GM23338 (cell line): ENCODE measurements around the gene POP7. TPM values are rescaled to one million over a fixed set of nuclear protein-coding genes. Genes with fewer than 3 reads are reported as not detected.

Experiments
- ATAC-seq: fragments of 200-7000 bp; cut with Tn5 transposase; 3 replicates; pipeline ENCODE4 v1.9.1; 2020
- DNase-seq: peaks from one replicate; pipeline ENCODE4 v3.0.0-alpha.2; 2015; ENCODE audit warnings: low spot score
- H2AFZ ChIP-seq: fragments of 200-600 bp; sonication (generic); 2 replicates; pipeline ENCODE4 v1.8.0; 2016; ENCODE audit warnings: antibody characterized with exemption, mild to moderate bottlenecking, moderate library complexity
- H3F3A ChIP-seq: fragments of 200-600 bp; sonication (generic); replicated peaks from 2 replicates; pipeline ENCODE4 v1.8.0; 2017; ENCODE audit warnings: antibody characterized with exemption, mixed run types, low read depth
- H3K27ac ChIP-seq: fragments of 200-600 bp; sonication (generic); 2 replicates; pipeline ENCODE4 v1.6.1; 2016; ENCODE audit warnings: low read depth
- H3K27me3 ChIP-seq: fragments of 200-600 bp; sonication (generic); 2 replicates; pipeline ENCODE4 v1.8.0; 2016; ENCODE audit warnings: mild to moderate bottlenecking, mixed run types, moderate library complexity; ENCODE audit not compliant: insufficient read depth
- H3K36me3 ChIP-seq: fragments of 200-600 bp; sonication (generic); 2 replicates; pipeline ENCODE4 v1.8.0; 2016; ENCODE audit warnings: mild to moderate bottlenecking; ENCODE audit not compliant: insufficient read depth
- H3K4me1 ChIP-seq: fragments of 200-600 bp; sonication (generic); 2 replicates; pipeline ENCODE4 v1.8.0; 2016; ENCODE audit warnings: mild to moderate bottlenecking, moderate library complexity; ENCODE audit not compliant: insufficient read depth
- H3K4me2 ChIP-seq: fragments of 200-600 bp; sonication (generic); 2 replicates; pipeline ENCODE4 v1.7.1; 2017; ENCODE audit warnings: mixed run types
- H3K4me3 ChIP-seq: fragments of 200-600 bp; sonication (generic); 2 replicates; pipeline ENCODE4 v1.6.1; 2016; ENCODE audit warnings: mixed run types
- H3K79me2 ChIP-seq: fragments of 200-600 bp; sonication (generic); replicated peaks from 2 replicates; pipeline ENCODE4 v1.8.0; 2017; ENCODE audit warnings: mild to moderate bottlenecking; ENCODE audit not compliant: insufficient read depth
- H3K9me2 ChIP-seq: fragments of 200-600 bp; sonication (generic); 2 replicates; pipeline ENCODE4 v1.8.0; 2017; ENCODE audit not compliant: insufficient read depth
- H4K20me1 ChIP-seq: fragments of 200-600 bp; sonication (generic); replicated peaks from 2 replicates; pipeline ENCODE4 v1.8.0; 2017; ENCODE audit warnings: mild to moderate bottlenecking; ENCODE audit not compliant: insufficient read depth
- H3K27ac Mint-ChIP-seq: 2 replicates; pipeline ENCODE4 v1.8.0; 2020; ENCODE audit warnings: inconsistent platforms, mild to moderate bottlenecking, moderate library complexity, mixed read lengths
- H3K27me3 Mint-ChIP-seq: 3 replicates; pipeline ENCODE4 v1.8.0; 2022; ENCODE audit warnings: low read depth, mild to moderate bottlenecking, moderate library complexity, mixed read lengths, inconsistent platforms; ENCODE audit not compliant: insufficient read depth, poor library complexity
- H3K36me3 Mint-ChIP-seq: 3 replicates; pipeline ENCODE4 v1.8.0; 2021; ENCODE audit warnings: low read depth, mild to moderate bottlenecking, inconsistent platforms, moderate library complexity, mixed read lengths
- H3K4me1 Mint-ChIP-seq: 3 replicates; pipeline ENCODE4 v1.8.0; 2020; ENCODE audit warnings: mild to moderate bottlenecking, inconsistent platforms, mixed read lengths
- H3K4me3 Mint-ChIP-seq: 3 replicates; pipeline ENCODE4 v1.8.0; 2021; ENCODE audit warnings: moderate library complexity, mild to moderate bottlenecking, inconsistent platforms, mixed read lengths
- H3K9me3 Mint-ChIP-seq: 3 replicates; pipeline ENCODE4 v1.8.0; 2020; ENCODE audit warnings: moderate library complexity, mild to moderate bottlenecking, inconsistent platforms, mixed read lengths
- CREB1 ChIP-seq: fragments of 250-450 bp; sonication (Bioruptor Pico); IDR thresholded peaks from 2 replicates; pipeline ENCODE4 v1.5.0; 2020; ENCODE audit warnings: low read depth, mild to moderate bottlenecking, moderate library complexity
- CTCF ChIP-seq, 2 experiments: fragments of 200-600 bp in 1 of 2; sonication (generic) in 1 of 2; conservative IDR thresholded peaks; 2 replicates each; pipeline versions ENCODE4 v1.5.1 to v1.6.1; 2016 to 2017; ENCODE audit warnings: antibody characterized with exemption in 2 of 2, low read depth in 2 of 2, mild to moderate bottlenecking in 2 of 2, moderate library complexity in 1 of 2
- ETS1 ChIP-seq: IDR thresholded peaks from 2 replicates; pipeline ENCODE4 v1.6.1; 2016; ENCODE audit warnings: antibody characterized with exemption
- EZH2 ChIP-seq: fragments of 200-600 bp; sonication (generic); IDR thresholded peaks from one replicate; pipeline ENCODE4 v1.8.0; 2017; ENCODE audit warnings: antibody characterized with exemption, mild to moderate bottlenecking, low read depth; ENCODE audit not compliant: unreplicated experiment
- EZH2phosphoT487 ChIP-seq: fragments of 200-600 bp; sonication (generic); IDR thresholded peaks from one replicate; pipeline ENCODE4 v1.8.1; 2018; ENCODE audit warnings: antibody characterized with exemption; ENCODE audit not compliant: unreplicated experiment
- JUNB ChIP-seq: IDR thresholded peaks from one replicate; pipeline ENCODE4 v1.6.1; 2016; ENCODE audit warnings: antibody characterized with exemption; ENCODE audit not compliant: unreplicated experiment
- NANOG ChIP-seq: IDR thresholded peaks from 2 replicates; pipeline ENCODE4 v1.6.1; 2016; ENCODE audit warnings: antibody characterized with exemption, borderline replicate concordance
- POLR2AphosphoS5 ChIP-seq: IDR thresholded peaks from 2 replicates; pipeline ENCODE4 v1.6.1; 2016; ENCODE audit warnings: antibody characterized with exemption, low read depth
- STAT1 ChIP-seq: IDR thresholded peaks from one replicate; pipeline ENCODE4 v1.6.1; 2016; ENCODE audit warnings: antibody characterized with exemption; ENCODE audit not compliant: unreplicated experiment
- ZNF114 ChIP-seq: fragments of 250-450 bp; sonication (Bioruptor Pico); IDR thresholded peaks from 2 replicates; pipeline ENCODE4 v1.5.0; 2020; ENCODE audit warnings: mild to moderate bottlenecking, moderate library complexity
- ZNF331 ChIP-seq: fragments of 250-450 bp; sonication (Bioruptor Pico); IDR thresholded peaks from 2 replicates; pipeline ENCODE4 v1.5.0; 2020; ENCODE audit warnings: low read depth, mild to moderate bottlenecking, moderate library complexity
- ZNF462 ChIP-seq: fragments of 250-450 bp; sonication (Bioruptor Pico); IDR thresholded peaks from 2 replicates; pipeline ENCODE4 v1.5.0; 2020; ENCODE audit warnings: mild to moderate bottlenecking, moderate library complexity
- polyA plus RNA-seq: library from polyadenylated mRNA; unstranded; fragments of >200 nt; fragmentation: Nextera tagmentation; extraction: Ambion mirVana; gene quantifications from 2 replicates; pipeline ENCODE4 v1.2.1, GENCODE V29; 2016
- total RNA-seq: library from RNA; depleted of rRNA; stranded (reverse); fragments of >200 nt; shearing (Covaris generic); gene quantifications from 2 replicates; pipeline ENCODE4 v1.2.3, GENCODE V29; 2014
- TF ChIP-seq, protein P1 (sequence below): IDR thresholded peaks from one replicate; pipeline ENCODE4 v1.6.1; 2018; ENCODE audit warnings: antibody characterized with exemption; ENCODE audit not compliant: unreplicated experiment

Gene POP7
- total and polyA plus RNA-seq, 2 experiments from 2014 or later = 110 to 216 TPM

GRCh38 chr7:100735730-100736129 is 29.8 kb downstream of the POP7 start:
- Histone ChIP-seq H3F3A (no peaks in the 10 kb centered on the region), H3K4me1 (no peaks in the 10 kb centered on the region), H3K27ac (no peak overlapping the region), H3K36me3 (no peaks in the 10 kb centered on the region), H2AFZ (no peak overlapping the region), H3K4me2 (no peak overlapping the region), H3K79me2 (no peaks in the 10 kb centered on the region), H3K27me3 (no peaks in the 10 kb centered on the region), H4K20me1 (no peaks in the 10 kb centered on the region), H3K9me2 (no peaks in the 10 kb centered on the region), H3K4me3 (no peak overlapping the region)
- no peaks in the 10 kb centered on the region for H3K36me3 Mint-ChIP-seq
- TF ChIP-seq POLR2AphosphoS5 = no peak
- no peak for TF ChIP-seq EZH2
- TF ChIP-seq EZH2phosphoT487 = no peak
- TF ChIP-seq, protein P1, sequence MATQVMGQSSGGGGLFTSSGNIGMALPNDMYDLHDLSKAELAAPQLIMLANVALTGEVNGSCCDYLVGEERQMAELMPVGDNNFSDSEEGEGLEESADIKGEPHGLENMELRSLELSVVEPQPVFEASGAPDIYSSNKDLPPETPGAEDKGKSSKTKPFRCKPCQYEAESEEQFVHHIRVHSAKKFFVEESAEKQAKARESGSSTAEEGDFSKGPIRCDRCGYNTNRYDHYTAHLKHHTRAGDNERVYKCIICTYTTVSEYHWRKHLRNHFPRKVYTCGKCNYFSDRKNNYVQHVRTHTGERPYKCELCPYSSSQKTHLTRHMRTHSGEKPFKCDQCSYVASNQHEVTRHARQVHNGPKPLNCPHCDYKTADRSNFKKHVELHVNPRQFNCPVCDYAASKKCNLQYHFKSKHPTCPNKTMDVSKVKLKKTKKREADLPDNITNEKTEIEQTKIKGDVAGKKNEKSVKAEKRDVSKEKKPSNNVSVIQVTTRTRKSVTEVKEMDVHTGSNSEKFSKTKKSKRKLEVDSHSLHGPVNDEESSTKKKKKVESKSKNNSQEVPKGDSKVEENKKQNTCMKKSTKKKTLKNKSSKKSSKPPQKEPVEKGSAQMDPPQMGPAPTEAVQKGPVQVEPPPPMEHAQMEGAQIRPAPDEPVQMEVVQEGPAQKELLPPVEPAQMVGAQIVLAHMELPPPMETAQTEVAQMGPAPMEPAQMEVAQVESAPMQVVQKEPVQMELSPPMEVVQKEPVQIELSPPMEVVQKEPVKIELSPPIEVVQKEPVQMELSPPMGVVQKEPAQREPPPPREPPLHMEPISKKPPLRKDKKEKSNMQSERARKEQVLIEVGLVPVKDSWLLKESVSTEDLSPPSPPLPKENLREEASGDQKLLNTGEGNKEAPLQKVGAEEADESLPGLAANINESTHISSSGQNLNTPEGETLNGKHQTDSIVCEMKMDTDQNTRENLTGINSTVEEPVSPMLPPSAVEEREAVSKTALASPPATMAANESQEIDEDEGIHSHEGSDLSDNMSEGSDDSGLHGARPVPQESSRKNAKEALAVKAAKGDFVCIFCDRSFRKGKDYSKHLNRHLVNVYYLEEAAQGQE = no peak
- no peak for TF ChIP-seq ZNF114 (CRISPR knock-in tag)
- TF ChIP-seq CREB1 = no peak
- TF ChIP-seq NANOG = no peak
- no peak for TF ChIP-seq JUNB
- TF ChIP-seq ETS1 = no peak
- TF ChIP-seq ZNF331 (CRISPR knock-in tag) = no peak
- TF ChIP-seq CTCF (conservative IDR thresholded peaks at IDR 0.05; ENCODE audit: low read depth in 2 of 2) = no peak
- TF ChIP-seq ZNF462 = no peak
- TF ChIP-seq STAT1 = no peak
- no peak overlapping the region for H3K27ac Mint-ChIP-seq
- H3K4me1 Mint-ChIP-seq = no peaks in the 10 kb centered on the region
- H3K4me3 Mint-ChIP-seq = no peak overlapping the region
- H3K27me3 Mint-ChIP-seq = peaks cover 3% of the 10 kb centered on the region
- no peak for DNase-seq
- H3K9me3 Mint-ChIP-seq = peaks cover 4% of the 10 kb centered on the region; the same call in 2 of the 3 replicates
- no peak for ATAC-seq
